Measurements from ENCODE around the gene TBX4.

DNA sequence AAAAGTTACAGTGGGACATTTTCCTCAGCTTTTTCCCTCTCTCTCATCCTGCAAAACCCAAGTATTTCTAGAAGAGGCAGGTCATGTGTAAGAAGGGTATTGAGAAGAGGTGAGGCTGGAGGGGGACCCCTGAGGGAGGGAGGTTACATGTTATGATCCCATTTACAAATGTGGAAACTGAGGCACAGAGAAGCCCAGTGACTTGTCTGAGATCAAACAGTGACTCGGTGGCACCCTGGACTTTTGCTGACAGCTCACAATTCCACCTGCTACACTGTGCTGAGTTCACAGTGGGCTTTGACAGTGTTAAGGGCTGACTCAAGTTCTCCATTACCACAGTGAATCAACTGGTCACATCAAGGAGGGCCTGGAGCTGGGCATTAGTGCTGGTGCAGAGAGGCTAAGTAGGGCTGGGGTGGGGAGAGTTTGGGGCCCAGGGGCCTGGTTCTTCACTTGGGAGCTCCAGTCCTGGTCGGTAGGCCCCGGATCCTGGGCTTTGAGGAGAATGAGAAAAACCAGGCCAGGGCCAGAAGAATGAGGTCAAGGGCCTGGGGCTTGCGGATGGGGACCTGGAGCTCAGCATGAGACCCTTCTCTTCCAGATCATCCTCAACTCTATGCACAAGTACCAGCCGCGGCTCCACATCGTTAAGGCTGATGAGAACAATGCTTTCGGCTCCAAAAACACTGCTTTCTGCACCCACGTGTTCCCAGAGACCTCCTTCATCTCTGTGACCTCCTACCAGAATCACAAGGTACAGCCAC, 26.0 kb downstream of the TBX4 start:
- TF ChIP-seq, protein P1, sequence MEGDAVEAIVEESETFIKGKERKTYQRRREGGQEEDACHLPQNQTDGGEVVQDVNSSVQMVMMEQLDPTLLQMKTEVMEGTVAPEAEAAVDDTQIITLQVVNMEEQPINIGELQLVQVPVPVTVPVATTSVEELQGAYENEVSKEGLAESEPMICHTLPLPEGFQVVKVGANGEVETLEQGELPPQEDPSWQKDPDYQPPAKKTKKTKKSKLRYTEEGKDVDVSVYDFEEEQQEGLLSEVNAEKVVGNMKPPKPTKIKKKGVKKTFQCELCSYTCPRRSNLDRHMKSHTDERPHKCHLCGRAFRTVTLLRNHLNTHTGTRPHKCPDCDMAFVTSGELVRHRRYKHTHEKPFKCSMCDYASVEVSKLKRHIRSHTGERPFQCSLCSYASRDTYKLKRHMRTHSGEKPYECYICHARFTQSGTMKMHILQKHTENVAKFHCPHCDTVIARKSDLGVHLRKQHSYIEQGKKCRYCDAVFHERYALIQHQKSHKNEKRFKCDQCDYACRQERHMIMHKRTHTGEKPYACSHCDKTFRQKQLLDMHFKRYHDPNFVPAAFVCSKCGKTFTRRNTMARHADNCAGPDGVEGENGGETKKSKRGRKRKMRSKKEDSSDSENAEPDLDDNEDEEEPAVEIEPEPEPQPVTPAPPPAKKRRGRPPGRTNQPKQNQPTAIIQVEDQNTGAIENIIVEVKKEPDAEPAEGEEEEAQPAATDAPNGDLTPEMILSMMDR (IDR thresholded peaks at IDR 0.05) = no peak
- TF ChIP-seq POLR2A (IDR thresholded peaks at IDR 0.05) (no peak), EP300 (IDR thresholded peaks at IDR 0.05) (no peak)
